RWPE2 (cell line): ENCODE results near the gene MYL5.

Source experiments
- ATAC-seq: fragments of 200-7000 bp; cut with Tn5 transposase; 3 replicates; pipeline ENCODE4 v1.9.1; 2021; ENCODE audit warnings: low read depth
- DNase-seq: peaks from one replicate; pipeline ENCODE4 v3.0.0-alpha.2; 2020; ENCODE audit warnings: low spot score
- H3K27ac ChIP-seq: fragments of 450-650 bp; 2 replicates; pipeline ENCODE4 v1.5.1; 2017; ENCODE audit warnings: mild to moderate bottlenecking; ENCODE audit not compliant: poor library complexity, severe bottlenecking
- H3K27me3 ChIP-seq: fragments of 250-450 bp; sonication (Bioruptor Pico); 2 replicates; pipeline ENCODE4 v1.5.1; 2021; ENCODE audit warnings: mild to moderate bottlenecking, moderate library complexity; ENCODE audit not compliant: insufficient read depth, poor library complexity, severe bottlenecking
- H3K36me3 ChIP-seq: fragments of 250-450 bp; sonication (Bioruptor Pico); 2 replicates; pipeline ENCODE4 v1.5.1; 2020; ENCODE audit warnings: low read depth, mild to moderate bottlenecking, moderate library complexity
- H3K4me1 ChIP-seq: fragments of 250-450 bp; sonication (Bioruptor Pico); 2 replicates; pipeline ENCODE4 v1.5.1; 2021; ENCODE audit warnings: mild to moderate bottlenecking, moderate library complexity; ENCODE audit not compliant: insufficient read depth, poor library complexity, severe bottlenecking
- H3K4me3 ChIP-seq: fragments of 250-450 bp; sonication (Bioruptor Pico); 2 replicates; pipeline ENCODE4 v1.5.1; 2021; ENCODE audit warnings: mild to moderate bottlenecking, moderate library complexity; ENCODE audit not compliant: severe bottlenecking
- H3K9me3 ChIP-seq: fragments of 250-450 bp; sonication (Bioruptor Pico); 2 replicates; pipeline ENCODE4 v1.5.1; 2021; ENCODE audit warnings: mild to moderate bottlenecking, moderate library complexity; ENCODE audit not compliant: severe bottlenecking
- CTCF ChIP-seq: fragments of 450-650 bp; IDR thresholded peaks from one replicate; pipeline ENCODE4 v1.5.1; 2017; ENCODE audit warnings: mild to moderate bottlenecking, moderate library complexity; ENCODE audit not compliant: poor library complexity, severe bottlenecking

Gene MYL5

GRCh38 chr4:680091-680490, 5.7 kb downstream of the MYL5 start:
- no peaks in the 10 kb centered on the region for H3K27me3 ChIP-seq
- H3K27ac ChIP-seq: no peak overlapping the region
- H3K4me3 ChIP-seq: no peak overlapping the region
- no peaks in the 10 kb centered on the region for H3K9me3 ChIP-seq
- H3K36me3 ChIP-seq: no peaks in the 10 kb centered on the region
- H3K4me1 ChIP-seq: peaks cover 12% of the 10 kb centered on the region
- no peak for TF ChIP-seq CTCF
- DNase-seq (no peak), ATAC-seq (no peak)

GRCh38 chr4:680551-680927, 6.2 kb downstream of the MYL5 start:
- Histone ChIP-seq H3K4me3 (no peak overlapping the region), H3K27ac (no peak overlapping the region), H3K27me3 (no peaks in the 10 kb centered on the region), H3K4me1 (peaks cover 12% of the 10 kb centered on the region), H3K9me3 (no peaks in the 10 kb centered on the region), H3K36me3 (no peaks in the 10 kb centered on the region)
- DNase-seq (peak; percentile 61), ATAC-seq (no peak)
- no peak for TF ChIP-seq CTCF

GRCh38 chr4:680928-681645, 6.7 kb downstream of the MYL5 start:
- Histone ChIP-seq H3K4me3 (peak overlapping the region; percentile 32), H3K27me3 (no peaks in the 10 kb centered on the region), H3K36me3 (no peaks in the 10 kb centered on the region), H3K9me3 (no peaks in the 10 kb centered on the region), H3K4me1 (peaks cover 12% of the 10 kb centered on the region), H3K27ac (no peak overlapping the region)
- peak; percentile 62 for DNase-seq
- no peak for TF ChIP-seq CTCF
- ATAC-seq: no peak

- H3K4me3 ChIP-seq: peak overlapping the region; percentile 17
- DNase-seq: peak; percentile 72
- H3K27ac ChIP-seq: no peak overlapping the region
- peak; percentile 4; the same call in 1 of the 3 replicates for ATAC-seq
- peaks cover 12% of the 10 kb centered on the region for H3K4me1 ChIP-seq
- TF ChIP-seq CTCF: no peak
- no peaks in the 10 kb centered on the region for H3K9me3 ChIP-seq
- H3K27me3 ChIP-seq: no peaks in the 10 kb centered on the region
- no peaks in the 10 kb centered on the region for H3K36me3 ChIP-seq
Observed at GRCh38 chr4:681736-682451, 7.6 kb downstream of the MYL5 start.
